GM19455 (cell line): Measurements from ENCODE around the gene RSPO3.

ENCODE experiments used
- ATAC-seq: cut with Tn5 transposase; IDR thresholded peaks from one replicate; pipeline ENCODE4 v1.9.1; 2021; ENCODE audit not compliant: unreplicated experiment

RSPO3 gene

GRCh38 chr6:127110712-127111111, 7.8 kb upstream of the RSPO3 start:
- ATAC-seq, result no peak

- ATAC-seq, result no peak
These were observed 6.9 kb upstream of the RSPO3 start for GRCh38 chr6:127111526-127111925.

GRCh38 chr6:127114214-127114760, 4.2 kb upstream of the RSPO3 start:
- ATAC-seq, result no peak

GRCh38 chr6:127115084-127115655, 3.3 kb upstream of the RSPO3 start:
- ATAC-seq, result no peak

DNA sequence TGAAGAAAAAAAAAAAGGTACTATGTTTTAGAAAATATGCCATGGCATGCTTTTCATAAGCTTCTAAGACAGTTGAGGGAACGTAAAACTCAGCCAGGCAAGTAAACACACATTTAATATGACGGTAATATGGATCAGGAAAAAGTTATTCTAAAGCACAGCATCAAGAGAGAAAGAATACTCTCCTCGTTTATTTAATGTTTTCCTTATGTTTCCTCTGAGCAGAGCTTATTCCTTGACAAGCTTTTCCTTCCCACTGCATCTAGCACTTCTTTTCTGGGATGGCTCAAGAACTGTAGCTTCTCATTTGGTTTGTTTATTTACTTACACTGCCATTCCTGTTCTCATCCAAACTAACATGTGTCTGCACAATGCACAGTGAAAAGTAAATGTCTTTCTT, 2.7 kb upstream of the RSPO3 start:
- ATAC-seq, result no peak

DNA sequence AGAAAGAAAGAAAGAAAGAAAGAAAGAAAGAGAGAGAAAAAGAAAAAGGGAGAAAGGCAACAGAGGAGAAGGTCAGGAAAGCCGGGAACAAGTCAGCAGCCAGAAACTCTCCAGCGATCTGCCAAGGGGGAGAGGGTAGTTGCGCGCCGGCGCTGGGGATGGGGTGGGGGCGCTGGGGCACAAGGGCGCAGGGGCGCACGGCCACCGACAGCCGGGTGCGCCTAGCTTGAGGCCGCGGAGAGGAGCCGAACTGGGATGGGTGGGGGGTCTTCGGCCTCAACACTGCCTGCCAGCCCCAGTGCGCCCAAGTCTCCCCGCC, 533 bp upstream of the RSPO3 start:
- ATAC-seq, result no peak

DNA sequence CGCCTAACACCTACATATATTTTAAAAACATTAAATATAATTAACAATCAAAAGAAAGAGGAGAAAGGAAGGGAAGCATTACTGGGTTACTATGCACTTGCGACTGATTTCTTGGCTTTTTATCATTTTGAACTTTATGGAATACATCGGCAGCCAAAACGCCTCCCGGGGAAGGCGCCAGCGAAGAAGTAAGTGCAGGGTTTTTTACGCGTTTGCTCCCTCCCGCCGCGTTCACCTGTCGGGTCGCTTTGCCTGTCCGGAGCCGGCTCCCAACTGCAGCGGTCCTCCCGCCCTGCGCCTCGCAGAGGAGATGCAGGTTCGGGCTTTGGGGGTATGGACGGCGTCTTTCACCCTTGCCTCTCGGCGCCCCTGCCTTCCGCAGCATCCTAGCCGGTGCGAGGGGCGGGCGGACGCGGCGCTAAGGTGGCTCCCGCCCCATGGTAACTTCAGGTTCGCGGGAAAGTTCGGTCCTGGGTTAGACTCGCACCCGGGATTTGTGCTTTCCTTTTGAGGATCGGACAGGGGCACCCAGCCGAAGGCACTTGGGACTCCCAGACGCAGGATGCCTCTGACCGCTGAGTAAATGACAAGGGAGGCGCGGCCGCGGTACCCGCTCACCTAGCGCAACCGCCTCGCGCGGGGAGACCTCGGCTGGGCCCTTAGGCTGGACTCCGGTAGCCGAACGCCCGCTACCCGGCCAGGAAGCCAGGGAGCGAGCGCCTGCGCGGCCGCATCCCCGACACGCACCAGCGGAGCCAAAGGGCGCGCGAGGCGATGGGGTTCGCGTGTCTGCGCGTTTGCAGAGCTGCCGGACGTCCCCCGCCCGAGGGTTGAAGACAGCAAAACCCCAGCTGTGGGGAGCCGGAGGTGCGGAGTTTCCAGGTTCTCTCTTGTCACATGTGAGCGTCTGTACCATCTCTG, 891 bp downstream of the RSPO3 start:
- peak; percentile 33 for ATAC-seq

DNA sequence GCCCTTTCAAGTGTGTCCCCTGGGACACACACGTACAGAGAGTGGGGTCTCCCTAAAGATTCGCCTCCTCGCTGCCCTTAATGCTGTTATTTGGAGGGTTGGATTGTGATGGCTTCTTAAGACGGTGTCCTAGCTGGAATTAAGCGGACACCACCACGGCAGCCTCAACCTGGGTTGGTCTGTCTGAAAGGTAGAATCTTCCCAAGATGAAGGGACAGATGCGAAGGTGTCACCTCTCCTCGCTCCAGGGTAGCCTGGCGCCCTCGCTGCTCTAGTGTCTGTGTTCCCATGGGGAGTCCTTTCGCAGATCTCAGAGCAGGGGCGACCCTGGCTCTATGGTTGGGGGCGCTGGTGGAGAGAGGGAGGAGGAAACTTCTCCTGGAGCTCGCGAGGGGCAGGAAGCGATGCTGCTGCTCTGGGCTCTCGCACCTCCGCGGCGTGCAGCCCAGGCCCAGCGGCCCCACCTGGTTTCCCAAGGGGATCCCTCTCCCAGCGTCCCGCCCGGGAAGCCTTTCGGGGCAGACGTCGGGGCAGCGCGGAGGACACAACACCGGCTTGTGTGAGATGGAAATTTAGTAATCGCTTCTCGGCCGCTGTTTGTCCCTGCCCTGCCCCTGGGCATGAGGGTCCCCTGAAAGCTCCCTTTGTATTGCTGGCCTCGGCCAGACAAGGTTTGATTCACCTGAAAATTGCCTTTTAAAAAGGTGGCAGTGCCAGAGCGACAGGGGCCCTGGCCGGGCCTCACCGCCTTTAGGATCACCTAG, 1.7 kb downstream of the RSPO3 start:
- peak; percentile 5 for ATAC-seq

GRCh38 chr6:127120787-127121636, 2.5 kb downstream of the RSPO3 start:
- peak; percentile 78 for ATAC-seq

DNA sequence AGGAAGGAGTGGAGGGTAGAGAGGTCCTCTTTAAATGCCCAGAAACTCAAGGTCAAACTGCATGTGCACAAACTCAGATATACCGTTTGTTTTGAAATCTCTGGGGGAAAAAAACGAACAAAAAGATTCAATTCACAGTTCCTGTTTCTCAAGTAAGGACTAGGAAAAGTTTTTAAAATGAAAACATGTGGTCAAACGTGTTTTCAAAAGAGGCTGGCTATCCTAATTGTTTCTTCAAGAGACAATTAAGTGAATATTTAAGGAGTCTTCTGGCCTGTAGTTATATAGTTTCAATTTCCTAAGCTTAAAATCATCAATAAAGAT, 3.1 kb downstream of the RSPO3 start:
- no peak for ATAC-seq

DNA sequence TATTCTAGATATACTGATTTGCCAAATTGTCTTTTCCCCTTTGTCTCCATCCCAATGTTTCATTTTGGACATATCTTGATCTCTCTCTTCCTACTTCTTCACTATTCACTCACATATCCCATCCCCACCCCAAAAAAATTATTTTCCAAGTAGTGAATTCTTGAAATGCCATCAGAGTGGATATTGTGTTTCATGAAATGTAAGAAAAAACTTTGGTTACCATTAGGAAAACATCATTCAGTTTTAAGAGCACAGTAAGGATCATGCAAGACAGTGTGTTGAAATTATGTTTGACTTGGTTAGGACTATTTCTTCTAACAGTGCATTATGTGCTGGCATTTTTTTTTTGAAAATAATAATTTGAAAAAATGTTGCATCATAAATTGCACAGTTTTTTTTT, 5.7 kb downstream of the RSPO3 start:
- ATAC-seq, result no peak

DNA sequence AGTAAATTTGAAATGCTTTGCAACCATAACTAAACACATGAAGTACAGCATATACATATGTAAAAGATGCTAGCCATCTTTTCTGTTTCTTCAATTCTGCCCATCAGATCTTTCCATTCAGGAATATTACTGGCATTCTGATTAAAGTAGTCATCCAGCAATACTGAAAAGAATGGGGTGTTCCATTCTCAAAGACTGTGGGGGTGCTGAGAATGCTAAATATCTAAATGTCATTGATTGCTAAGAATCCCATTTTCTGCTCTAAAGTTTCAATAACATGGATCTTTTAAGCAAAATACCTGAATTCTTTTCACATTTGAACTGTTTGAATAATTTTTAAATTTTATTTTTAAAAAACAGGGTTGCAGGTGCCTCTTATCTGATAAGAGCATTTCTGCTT, 6.2 kb downstream of the RSPO3 start:
- ATAC-seq, result no peak

DNA sequence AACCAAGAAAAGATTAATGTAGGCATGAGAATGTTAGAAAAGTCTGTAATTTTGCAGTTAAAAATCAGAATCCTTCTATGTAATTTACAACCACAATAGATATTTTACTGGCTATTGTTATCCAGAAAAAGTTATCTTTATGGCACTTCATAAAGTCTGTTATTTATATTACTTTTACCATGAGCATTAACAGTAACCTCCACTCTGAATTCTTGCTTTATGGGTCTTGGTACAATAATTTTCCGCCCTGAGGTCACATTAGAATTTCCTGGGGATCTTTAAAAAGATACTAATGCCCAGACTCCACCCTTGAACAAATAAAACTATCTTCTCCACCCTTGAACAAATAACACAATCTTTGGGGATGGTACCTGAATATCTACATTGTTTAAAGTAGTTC, 9.6 kb downstream of the RSPO3 start:
- ATAC-seq, result no peak

- ATAC-seq, result no peak
These were observed 10.8 kb downstream of the RSPO3 start for GRCh38 chr6:127129251-127129650.

GRCh38 chr6:127131275-127131674, 12.8 kb downstream of the RSPO3 start:
- no peak for ATAC-seq

DNA sequence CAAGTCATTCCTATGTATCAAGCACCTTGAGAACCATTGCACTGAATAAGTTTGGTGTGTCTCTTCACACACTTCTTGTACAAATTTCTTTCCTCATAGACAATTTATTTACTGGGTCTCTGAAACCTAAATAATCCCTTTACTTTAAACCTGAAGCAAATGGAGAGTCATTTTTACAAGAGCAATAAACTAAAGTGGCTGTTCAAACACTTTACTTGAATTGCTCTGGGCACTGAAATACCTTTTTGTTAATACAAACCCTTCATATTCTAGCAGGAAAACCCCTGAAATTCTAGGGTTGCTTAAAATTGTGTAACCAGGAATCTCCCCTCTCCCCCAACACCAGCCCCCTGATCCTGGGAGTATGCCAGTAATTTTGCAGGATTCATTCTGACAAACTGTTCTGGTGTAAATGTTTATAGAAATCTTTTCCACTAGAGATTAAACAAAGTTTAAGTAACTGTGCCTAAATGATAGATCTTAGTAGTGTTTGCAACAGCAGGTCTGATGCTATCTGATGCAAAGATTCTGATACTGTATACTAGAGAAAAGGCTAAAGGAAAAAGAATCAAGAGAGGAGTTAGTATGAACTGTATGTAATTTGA, 13.4 kb downstream of the RSPO3 start:
- no peak for ATAC-seq

- ATAC-seq, result no peak
These were observed 15.7 kb downstream of the RSPO3 start for GRCh38 chr6:127134136-127134535.

DNA sequence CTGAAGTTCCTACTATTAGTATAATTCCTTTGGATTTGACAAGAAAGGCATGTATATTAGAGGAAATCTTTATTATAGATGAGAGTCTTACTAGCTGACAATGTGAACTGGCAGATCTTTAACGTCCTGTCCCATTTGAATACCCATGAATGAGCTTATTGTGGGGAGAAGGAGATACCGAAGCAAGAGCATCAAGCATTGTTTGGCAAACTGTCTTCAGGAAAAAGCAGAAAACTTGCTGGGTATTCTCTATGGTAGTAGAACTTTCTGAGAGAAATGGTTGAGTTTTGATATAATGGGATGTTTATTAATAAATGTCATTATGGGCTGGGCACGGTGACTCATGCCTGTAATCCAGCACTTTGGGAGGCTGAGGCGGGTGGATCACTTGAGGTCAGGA, 18.3 kb downstream of the RSPO3 start:
- ATAC-seq, result no peak

- no peak for ATAC-seq
These were observed 28.5 kb downstream of the RSPO3 start for GRCh38 chr6:127146932-127147331.

DNA sequence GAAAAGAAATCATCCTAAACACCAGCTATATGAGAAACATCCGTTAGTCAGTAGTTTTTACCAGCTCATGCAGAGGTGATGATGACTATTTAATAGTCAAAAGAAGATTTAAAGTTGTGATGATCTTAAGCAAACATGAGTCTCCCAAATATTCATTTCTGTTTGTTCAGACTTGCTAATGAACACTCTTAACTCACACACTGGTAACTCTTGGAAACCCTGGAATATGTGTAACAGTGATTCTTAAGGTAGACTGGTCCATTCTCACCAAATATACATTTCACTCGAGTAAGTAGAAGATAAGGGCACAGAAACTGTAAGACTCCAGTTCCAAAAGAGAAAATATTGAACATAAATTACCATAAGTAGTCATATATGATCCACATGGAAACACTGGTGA, 29.1 kb downstream of the RSPO3 start:
- no peak for ATAC-seq

- ATAC-seq, result no peak
These were observed 30.0 kb downstream of the RSPO3 start for GRCh38 chr6:127148511-127148910.
